Duodenal mucosa (tissue), 2 donors: ENCODE measurements around the gene FCHO1.
A peak's percentile ranks its signal among the peaks of the same experiment; 100 is the strongest.

Experiments used
- H3K27ac ChIP-seq: one replicate; pipeline ENCODE4 v1.7.0; 2013; ENCODE audit warnings: low read depth, low read length
- H3K27me3 ChIP-seq, 2 donors: one replicate each; pipeline ENCODE4 v1.7.0; 2013; ENCODE audit warnings: low read length in 2 of 2, control low read depth in 1 of 2; ENCODE audit not compliant: insufficient read depth in 2 of 2, control insufficient read depth in 1 of 2
- H3K36me3 ChIP-seq, 2 donors: one replicate each; pipeline ENCODE4 v1.7.0; 2013; ENCODE audit warnings: low read length in 2 of 2, control low read depth in 1 of 2; ENCODE audit not compliant: insufficient read depth in 2 of 2, control insufficient read depth in 1 of 2
- H3K4me1 ChIP-seq, 2 donors: one replicate each; pipeline ENCODE4 v1.7.0; 2013; ENCODE audit warnings: low read length in 2 of 2, control low read depth in 1 of 2; ENCODE audit not compliant: insufficient read depth in 2 of 2, control insufficient read depth in 1 of 2
- H3K4me3 ChIP-seq, 2 donors: one replicate each; pipeline ENCODE4 v1.7.0; 2013; ENCODE audit warnings: low read length in 2 of 2, low read depth in 1 of 2
- H3K9ac ChIP-seq, 2 donors: one replicate each; pipeline ENCODE4 v1.7.0; 2013; ENCODE audit warnings: low read length in 2 of 2, low read depth in 1 of 2
- H3K9me3 ChIP-seq, 2 donors: one replicate each; pipeline ENCODE4 v1.7.0; 2013; ENCODE audit warnings: low read length in 2 of 2, control low read depth in 1 of 2; ENCODE audit not compliant: control insufficient read depth in 1 of 2

Gene FCHO1

GRCh38 chr19:17829855-17830566, 78.7 kb downstream of the FCHO1 start:
- Histone ChIP-seq H3K4me3 (peak overlapping the region in 1 of 2 donors; percentile 25), H3K27me3 (peaks cover 0 to 5% of the 10 kb centered on the region in 2 donors), H3K9me3 (no peaks in the 10 kb centered on the region), H3K27ac (no peak overlapping the region), H3K9ac (no peak overlapping the region), H3K4me1 (peaks cover 5 to 8% of the 10 kb centered on the region in 2 donors), H3K36me3 (no peaks in the 10 kb centered on the region)

- Histone ChIP-seq H3K4me1 (peaks cover 5 to 8% of the 10 kb centered on the region in 2 donors), H3K4me3 (peak overlapping the region; percentile 25 to 50), H3K27ac (no peak overlapping the region)
These were observed 79.5 kb downstream of the FCHO1 start for GRCh38 chr19:17830567-17831418.

DNA sequence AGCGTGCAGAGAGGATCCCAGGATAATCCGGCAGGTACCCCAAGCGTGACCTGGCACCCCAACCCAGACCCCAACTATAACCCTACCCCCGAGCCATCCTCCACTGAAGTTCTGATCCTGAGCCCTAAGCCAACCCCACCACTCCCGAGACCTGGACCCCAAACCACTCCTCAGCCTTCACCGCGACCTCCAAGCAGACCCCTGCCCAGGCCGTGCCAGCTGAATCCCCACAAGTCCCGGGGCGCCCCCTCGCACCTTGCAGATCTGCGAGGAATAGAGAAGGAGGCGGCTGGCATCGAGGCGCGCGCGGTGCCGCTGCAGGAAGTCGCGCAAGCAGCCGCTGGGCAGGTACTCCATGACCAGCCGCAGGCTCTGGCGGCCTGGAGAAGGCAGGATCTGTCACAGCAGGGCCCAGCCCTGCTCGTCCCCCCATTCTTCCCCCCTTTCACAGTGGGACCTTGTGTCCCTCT, 80.2 kb downstream of the FCHO1 start:
- H3K27me3 ChIP-seq, result peaks cover 0 to 5% of the 10 kb centered on the region in 2 donors
- no peaks in the 10 kb centered on the region for H3K9me3 ChIP-seq
- no peak overlapping the region for H3K9ac ChIP-seq
- H3K27ac ChIP-seq, result no peak overlapping the region
- no peaks in the 10 kb centered on the region for H3K36me3 ChIP-seq
- H3K4me3 ChIP-seq, result peak overlapping the region; percentile 8 to 50
- peaks cover 5 to 8% of the 10 kb centered on the region in 2 donors for H3K4me1 ChIP-seq

More at GRCh38 chr19:17830567-17831418, 79.5 kb downstream of the FCHO1 start:
- Histone ChIP-seq H3K36me3 (no peaks in the 10 kb centered on the region), H3K9ac (no peak overlapping the region), H3K27me3 (peaks cover 0 to 5% of the 10 kb centered on the region in 2 donors), H3K9me3 (no peaks in the 10 kb centered on the region)

DNA sequence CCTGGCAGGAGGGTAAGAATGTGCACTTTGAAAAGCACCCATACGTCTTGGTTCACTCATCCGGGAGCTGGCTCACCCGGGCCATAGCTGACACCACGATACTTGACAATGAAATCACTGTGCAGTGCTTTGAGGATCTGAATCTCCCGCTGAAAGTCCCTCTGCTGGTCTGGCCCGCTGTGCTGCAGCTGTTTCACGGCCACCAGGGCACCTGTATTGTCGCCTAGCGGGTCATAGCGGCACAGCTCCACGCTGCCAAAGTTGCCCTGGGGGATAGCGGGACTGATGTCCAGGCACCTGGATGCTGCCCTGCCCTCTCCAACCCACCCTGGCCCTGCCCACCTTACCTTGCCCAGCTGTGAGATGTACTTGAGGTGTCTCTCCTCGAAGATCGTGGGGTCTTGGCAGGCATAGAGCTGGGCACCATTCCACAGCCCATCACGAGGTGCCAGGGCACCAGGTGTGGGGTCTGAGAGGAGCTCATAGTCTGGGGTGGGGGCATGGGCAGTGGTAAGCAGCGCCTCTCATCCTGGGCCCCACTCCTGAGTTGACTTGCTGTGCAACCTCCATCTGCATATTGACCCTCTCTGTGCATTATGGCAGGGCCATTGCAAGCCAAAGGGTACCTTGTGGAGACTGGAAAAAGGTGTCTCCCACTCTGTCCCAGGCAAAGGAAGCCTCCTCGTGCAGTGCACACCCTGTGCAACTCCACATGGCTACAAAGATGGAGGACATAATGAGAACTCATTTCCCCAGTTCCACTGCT, 81.3 kb downstream of the FCHO1 start:
- no peak overlapping the region for H3K27ac ChIP-seq
- peaks cover 0 to 5% of the 10 kb centered on the region in 2 donors for H3K27me3 ChIP-seq
- H3K9ac ChIP-seq, result no peak overlapping the region
- H3K4me1 ChIP-seq, result peaks cover 5 to 8% of the 10 kb centered on the region in 2 donors
- H3K9me3 ChIP-seq, result no peaks in the 10 kb centered on the region
- H3K4me3 ChIP-seq, result no peak overlapping the region
- no peaks in the 10 kb centered on the region for H3K36me3 ChIP-seq

- Histone ChIP-seq H3K4me3 (no peak overlapping the region), H3K9ac (no peak overlapping the region), H3K27ac (no peak overlapping the region), H3K27me3 (peaks cover 0 to 5% of the 10 kb centered on the region in 2 donors), H3K9me3 (no peaks in the 10 kb centered on the region), H3K36me3 (peaks cover 0 to 3% of the 10 kb centered on the region in 2 donors), H3K4me1 (peaks cover 5 to 8% of the 10 kb centered on the region in 2 donors)
These were observed 83.3 kb downstream of the FCHO1 start for GRCh38 chr19:17834350-17835181.

DNA sequence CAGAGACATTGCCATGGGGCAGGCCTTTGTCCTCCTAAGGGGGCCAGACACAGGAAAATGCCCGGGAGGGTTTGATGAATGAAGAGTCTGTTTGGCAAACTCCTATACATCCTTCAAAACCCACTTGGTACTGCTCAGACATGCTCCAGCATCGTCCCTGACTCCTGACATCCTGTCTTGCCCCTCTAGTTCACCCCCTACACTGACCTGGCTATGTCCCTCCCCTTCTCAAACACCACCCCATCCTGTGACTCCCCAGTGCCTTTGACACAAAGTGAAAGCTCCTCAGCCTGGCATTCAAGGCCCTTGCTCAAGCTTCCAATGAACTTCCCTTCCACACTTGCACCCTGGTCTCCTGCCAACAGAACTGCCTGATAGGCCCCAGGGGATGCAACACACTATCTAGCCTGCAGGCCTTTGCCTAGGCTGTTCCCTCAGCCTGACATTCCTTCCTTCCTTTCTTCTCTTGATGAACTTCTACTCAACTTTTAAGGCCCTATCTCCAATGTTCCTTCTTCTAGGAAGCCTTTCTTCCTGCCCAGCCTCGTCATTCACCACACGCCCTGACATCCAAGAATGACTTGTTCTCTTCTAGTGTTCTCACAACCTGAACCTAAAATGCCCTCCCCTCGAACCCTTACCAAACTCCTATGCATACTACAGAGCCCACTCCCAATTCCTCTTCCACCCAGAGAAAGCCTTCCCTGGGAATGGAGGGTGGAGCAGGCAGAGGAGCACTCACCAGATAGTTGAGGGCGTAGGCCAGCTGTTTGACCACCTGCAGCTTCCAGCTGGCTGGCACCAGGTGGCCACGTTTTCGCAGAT, 84.1 kb downstream of the FCHO1 start:
- no peak overlapping the region for H3K4me3 ChIP-seq

DNA sequence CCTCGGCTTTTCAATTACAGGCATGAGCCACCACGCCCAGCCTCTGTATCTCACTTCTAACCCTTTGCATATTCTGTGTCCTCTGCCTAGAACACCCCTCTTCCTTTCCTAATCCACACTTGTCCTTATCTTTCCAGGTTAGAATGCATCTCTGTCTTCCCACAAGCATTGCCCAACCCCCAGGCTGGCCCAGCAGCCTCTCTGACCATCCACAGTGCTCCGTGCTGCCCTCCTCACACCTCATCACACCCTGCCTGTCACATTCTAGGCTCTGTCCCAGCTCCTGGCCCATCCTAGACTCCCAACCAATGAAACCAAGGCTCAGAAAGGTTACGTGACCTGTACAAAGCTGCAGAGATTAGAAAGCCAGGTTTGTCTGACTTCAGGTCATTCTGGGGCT, 85.3 kb downstream of the FCHO1 start:
- no peak overlapping the region for H3K4me3 ChIP-seq
- H3K36me3 ChIP-seq, result peaks cover 0 to 7% of the 10 kb centered on the region in 2 donors
- H3K9me3 ChIP-seq, result no peaks in the 10 kb centered on the region
- H3K27me3 ChIP-seq, result peaks cover 0 to 4% of the 10 kb centered on the region in 2 donors
- H3K4me1 ChIP-seq, result peaks cover 0 to under 1% of the 10 kb centered on the region in 2 donors
- no peak overlapping the region for H3K9ac ChIP-seq
- no peak overlapping the region for H3K27ac ChIP-seq

More for the DNA sequence above, 84.1 kb downstream of the FCHO1 start:
- H3K9ac ChIP-seq, result no peak overlapping the region
- H3K36me3 ChIP-seq, result peaks cover 0 to 3% of the 10 kb centered on the region in 2 donors
- H3K9me3 ChIP-seq, result no peaks in the 10 kb centered on the region
- peaks cover 0 to 5% of the 10 kb centered on the region in 2 donors for H3K27me3 ChIP-seq
- H3K4me1 ChIP-seq, result peaks cover 1 to 7% of the 10 kb centered on the region in 2 donors
- no peak overlapping the region for H3K27ac ChIP-seq

- no peaks in the 10 kb centered on the region for H3K27me3 ChIP-seq
- no peak overlapping the region for H3K9ac ChIP-seq
- peaks cover 0 to 4% of the 10 kb centered on the region in 2 donors for H3K4me1 ChIP-seq
- H3K27ac ChIP-seq, result no peak overlapping the region
- H3K4me3 ChIP-seq, result no peak overlapping the region
- H3K9me3 ChIP-seq, result no peaks in the 10 kb centered on the region
- peaks cover 0 to 7% of the 10 kb centered on the region in 2 donors for H3K36me3 ChIP-seq
These were observed 86.7 kb downstream of the FCHO1 start for GRCh38 chr19:17837972-17838371.
